HEK293 (cell line): ENCODE data around the gene ZFC3H1.

ENCODE experiments used
- BCL11B ChIP-seq: fragments of 450-650 bp; formaldehyde crosslinking; IDR thresholded peaks from 2 replicates; pipeline ENCODE4 v1.5.1; 2016; ENCODE audit warnings: low read depth, missing biosample characterization, missing genetic modification characterization
- PATZ1 ChIP-seq: fragments of 450-650 bp; formaldehyde crosslinking; IDR thresholded peaks from 2 replicates; pipeline ENCODE4 v1.5.1; 2016; ENCODE audit warnings: missing biosample characterization, missing genetic modification characterization
- PRDM6 ChIP-seq: fragments of 450-650 bp; formaldehyde crosslinking; IDR thresholded peaks from 2 replicates; pipeline ENCODE4 v1.5.1; 2017; ENCODE audit warnings: missing biosample characterization, missing genetic modification characterization
- ZBTB1 ChIP-seq: fragments of 450-650 bp; formaldehyde crosslinking; IDR thresholded peaks from 2 replicates; pipeline ENCODE4 v1.5.1; 2016; ENCODE audit warnings: missing biosample characterization, missing genetic modification characterization
- ZEB2 ChIP-seq: fragments of 450-650 bp; formaldehyde crosslinking; IDR thresholded peaks from 2 replicates; pipeline ENCODE4 v1.5.1; 2016; ENCODE audit warnings: missing biosample characterization, missing genetic modification characterization
- ZNF211 ChIP-seq: fragments of 450-650 bp; formaldehyde crosslinking; IDR thresholded peaks from 2 replicates; pipeline ENCODE4 v1.5.1; 2016; ENCODE audit warnings: low read depth, missing biosample characterization, missing genetic modification characterization
- ZNF335 ChIP-seq: fragments of 450-650 bp; formaldehyde crosslinking; conservative IDR thresholded peaks from 2 replicates; pipeline ENCODE4 v1.5.1; 2016; ENCODE audit warnings: missing biosample characterization, missing genetic modification characterization
- ZNF362 ChIP-seq: fragments of 450-650 bp; formaldehyde crosslinking; IDR thresholded peaks from 2 replicates; pipeline ENCODE4 v1.5.1; 2016; ENCODE audit warnings: missing biosample characterization, missing genetic modification characterization
- ZNF394 ChIP-seq: fragments of 450-650 bp; formaldehyde crosslinking; IDR thresholded peaks from 2 replicates; pipeline ENCODE4 v1.5.1; 2016; ENCODE audit warnings: missing biosample characterization, missing genetic modification characterization, mild to moderate bottlenecking, moderate library complexity, borderline replicate concordance
- ZNF510 ChIP-seq: fragments of 450-650 bp; formaldehyde crosslinking; IDR thresholded peaks from 2 replicates; pipeline ENCODE4 v1.5.1; 2018; ENCODE audit warnings: mild to moderate bottlenecking, missing genetic modification characterization, missing biosample characterization; ENCODE audit not compliant: insufficient replicate concordance
- ZNF571 ChIP-seq: fragments of 450-650 bp; formaldehyde crosslinking; IDR thresholded peaks from 2 replicates; pipeline ENCODE4 v1.5.0; 2017; ENCODE audit warnings: missing biosample characterization, missing genetic modification characterization
- ZNF624 ChIP-seq: fragments of 450-650 bp; formaldehyde crosslinking; IDR thresholded peaks from 2 replicates; pipeline ENCODE4 v1.5.1; 2017; ENCODE audit warnings: missing biosample characterization, missing genetic modification characterization
- ZNF654 ChIP-seq: fragments of 450-650 bp; formaldehyde crosslinking; IDR thresholded peaks from 2 replicates; pipeline ENCODE4 v1.5.1; 2016; ENCODE audit warnings: low read depth, missing biosample characterization, missing genetic modification characterization
- ZNF843 ChIP-seq: fragments of 450-650 bp; formaldehyde crosslinking; IDR thresholded peaks from 2 replicates; pipeline ENCODE4 v1.5.1; 2016; ENCODE audit warnings: missing biosample characterization, missing genetic modification characterization
- ZSCAN23 ChIP-seq: fragments of 450-650 bp; formaldehyde crosslinking; IDR thresholded peaks from 2 replicates; pipeline ENCODE4 v1.5.1; 2016; ENCODE audit warnings: missing biosample characterization, missing genetic modification characterization
- ZXDB ChIP-seq: fragments of 450-650 bp; formaldehyde crosslinking; IDR thresholded peaks from 2 replicates; pipeline ENCODE4 v1.5.1; 2016; ENCODE audit warnings: missing biosample characterization, missing genetic modification characterization
- TF ChIP-seq, protein P1 (sequence below): fragments of 450-650 bp; formaldehyde crosslinking; IDR thresholded peaks from 2 replicates; pipeline ENCODE4 v1.5.1; 2016; ENCODE audit warnings: missing biosample characterization, missing genetic modification characterization
- TF ChIP-seq, protein P2 (sequence below): fragments of 450-650 bp; formaldehyde crosslinking; IDR thresholded peaks from 2 replicates; pipeline ENCODE4 v1.5.0; 2017; ENCODE audit warnings: missing biosample characterization, missing genetic modification characterization, borderline replicate concordance
- TF ChIP-seq, protein P3 (sequence below): fragments of 450-650 bp; formaldehyde crosslinking; IDR thresholded peaks from 2 replicates; pipeline ENCODE4 v1.5.1; 2017; ENCODE audit warnings: missing biosample characterization, missing genetic modification characterization
- TF ChIP-seq, protein P4 (sequence below): fragments of 450-650 bp; formaldehyde crosslinking; IDR thresholded peaks from 2 replicates; pipeline ENCODE4 v1.5.1; 2017; ENCODE audit warnings: missing biosample characterization, missing genetic modification characterization
- TF ChIP-seq, protein P5 (sequence below): fragments of 450-650 bp; formaldehyde crosslinking; IDR thresholded peaks from 2 replicates; pipeline ENCODE4 v1.5.1; 2016; ENCODE audit warnings: missing biosample characterization, missing genetic modification characterization, low read depth
- TF ChIP-seq, protein P6 (sequence below): fragments of 450-650 bp; formaldehyde crosslinking; IDR thresholded peaks from 2 replicates; pipeline ENCODE4 v1.5.1; 2016; ENCODE audit warnings: missing biosample characterization, missing genetic modification characterization

ZFC3H1 gene

DNA sequence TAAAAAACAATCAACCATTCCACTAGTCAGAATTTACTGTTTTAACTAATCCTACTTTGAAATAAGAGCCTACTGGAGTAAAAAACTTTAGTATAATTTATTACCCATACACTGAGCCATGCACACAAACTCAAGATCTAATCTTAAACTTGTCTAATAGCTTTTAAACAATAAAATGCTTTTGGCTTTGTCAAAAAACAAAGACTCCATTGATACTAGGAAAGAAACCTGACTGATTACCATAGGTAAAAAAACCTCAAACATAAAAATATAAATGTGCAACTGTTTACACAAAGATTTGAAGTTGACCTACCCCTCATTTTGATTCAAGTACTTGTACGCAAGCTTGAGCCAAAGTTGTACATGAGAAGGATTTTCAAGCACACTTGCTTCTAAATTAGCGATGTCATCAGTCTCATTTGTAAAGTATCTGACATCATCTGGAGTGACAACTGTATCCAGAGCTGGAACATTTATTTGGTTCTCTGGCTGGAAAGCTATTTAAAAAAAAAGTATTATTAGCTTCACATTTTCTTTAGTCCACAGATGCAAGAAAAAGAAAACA lies 36.1 kb downstream of the ZFC3H1 start (continued):
- TF ChIP-seq ZXDB, result peak; percentile 89
- peak; percentile 79 for TF ChIP-seq BCL11B (tag by site-specific recombination)
- no peak for TF ChIP-seq ZNF571 (tag by site-specific recombination)
- 0 out of 2 replicates have a peak, but pooled peaks have one; percentile 21 for TF ChIP-seq ZBTB1 (tag by site-specific recombination)
- peak; percentile 43; the same call in 1 of the 2 replicates for TF ChIP-seq PATZ1 (tag by site-specific recombination)
- TF ChIP-seq PRDM6, result peak; percentile 97
- no peak; the same call in none of the 2 replicates for TF ChIP-seq ZSCAN23 (tag by site-specific recombination)
- TF ChIP-seq, protein P1, sequence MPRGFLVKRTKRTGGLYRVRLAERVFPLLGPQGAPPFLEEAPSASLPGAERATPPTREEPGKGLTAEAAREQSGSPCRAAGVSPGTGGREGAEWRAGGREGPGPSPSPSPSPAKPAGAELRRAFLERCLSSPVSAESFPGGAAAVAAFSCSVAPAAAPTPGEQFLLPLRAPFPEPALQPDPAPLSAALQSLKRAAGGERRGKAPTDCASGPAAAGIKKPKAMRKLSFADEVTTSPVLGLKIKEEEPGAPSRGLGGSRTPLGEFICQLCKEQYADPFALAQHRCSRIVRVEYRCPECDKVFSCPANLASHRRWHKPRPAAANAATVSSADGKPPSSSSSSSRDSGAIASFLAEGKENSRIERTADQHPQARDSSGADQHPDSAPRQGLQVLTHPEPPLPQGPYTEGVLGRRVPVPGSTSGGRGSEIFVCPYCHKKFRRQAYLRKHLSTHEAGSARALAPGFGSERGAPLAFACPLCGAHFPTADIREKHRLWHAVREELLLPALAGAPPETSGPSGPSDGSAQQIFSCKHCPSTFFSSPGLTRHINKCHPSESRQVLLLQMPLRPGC (tag by site-specific recombination), result peak; percentile 77
- peak; percentile 90 for TF ChIP-seq ZEB2 (tag by site-specific recombination)
- TF ChIP-seq, protein P2, sequence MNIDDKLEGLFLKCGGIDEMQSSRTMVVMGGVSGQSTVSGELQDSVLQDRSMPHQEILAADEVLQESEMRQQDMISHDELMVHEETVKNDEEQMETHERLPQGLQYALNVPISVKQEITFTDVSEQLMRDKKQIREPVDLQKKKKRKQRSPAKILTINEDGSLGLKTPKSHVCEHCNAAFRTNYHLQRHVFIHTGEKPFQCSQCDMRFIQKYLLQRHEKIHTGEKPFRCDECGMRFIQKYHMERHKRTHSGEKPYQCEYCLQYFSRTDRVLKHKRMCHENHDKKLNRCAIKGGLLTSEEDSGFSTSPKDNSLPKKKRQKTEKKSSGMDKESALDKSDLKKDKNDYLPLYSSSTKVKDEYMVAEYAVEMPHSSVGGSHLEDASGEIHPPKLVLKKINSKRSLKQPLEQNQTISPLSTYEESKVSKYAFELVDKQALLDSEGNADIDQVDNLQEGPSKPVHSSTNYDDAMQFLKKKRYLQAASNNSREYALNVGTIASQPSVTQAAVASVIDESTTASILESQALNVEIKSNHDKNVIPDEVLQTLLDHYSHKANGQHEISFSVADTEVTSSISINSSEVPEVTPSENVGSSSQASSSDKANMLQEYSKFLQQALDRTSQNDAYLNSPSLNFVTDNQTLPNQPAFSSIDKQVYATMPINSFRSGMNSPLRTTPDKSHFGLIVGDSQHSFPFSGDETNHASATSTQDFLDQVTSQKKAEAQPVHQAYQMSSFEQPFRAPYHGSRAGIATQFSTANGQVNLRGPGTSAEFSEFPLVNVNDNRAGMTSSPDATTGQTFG (tag by site-specific recombination), result no peak
- TF ChIP-seq, protein P3, sequence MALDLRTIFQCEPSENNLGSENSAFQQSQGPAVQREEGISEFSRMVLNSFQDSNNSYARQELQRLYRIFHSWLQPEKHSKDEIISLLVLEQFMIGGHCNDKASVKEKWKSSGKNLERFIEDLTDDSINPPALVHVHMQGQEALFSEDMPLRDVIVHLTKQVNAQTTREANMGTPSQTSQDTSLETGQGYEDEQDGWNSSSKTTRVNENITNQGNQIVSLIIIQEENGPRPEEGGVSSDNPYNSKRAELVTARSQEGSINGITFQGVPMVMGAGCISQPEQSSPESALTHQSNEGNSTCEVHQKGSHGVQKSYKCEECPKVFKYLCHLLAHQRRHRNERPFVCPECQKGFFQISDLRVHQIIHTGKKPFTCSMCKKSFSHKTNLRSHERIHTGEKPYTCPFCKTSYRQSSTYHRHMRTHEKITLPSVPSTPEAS (tag by site-specific recombination), result peak; percentile 42; the same call in 1 of the 2 replicates
- TF ChIP-seq ZNF843, result peak; percentile 96
- no peak for TF ChIP-seq ZNF510 (tag by site-specific recombination)
- no peak; the same call in none of the 2 replicates for TF ChIP-seq ZNF362 (tag by site-specific recombination)
- no peak for TF ChIP-seq ZNF211 (tag by site-specific recombination)
- TF ChIP-seq, protein P4, sequence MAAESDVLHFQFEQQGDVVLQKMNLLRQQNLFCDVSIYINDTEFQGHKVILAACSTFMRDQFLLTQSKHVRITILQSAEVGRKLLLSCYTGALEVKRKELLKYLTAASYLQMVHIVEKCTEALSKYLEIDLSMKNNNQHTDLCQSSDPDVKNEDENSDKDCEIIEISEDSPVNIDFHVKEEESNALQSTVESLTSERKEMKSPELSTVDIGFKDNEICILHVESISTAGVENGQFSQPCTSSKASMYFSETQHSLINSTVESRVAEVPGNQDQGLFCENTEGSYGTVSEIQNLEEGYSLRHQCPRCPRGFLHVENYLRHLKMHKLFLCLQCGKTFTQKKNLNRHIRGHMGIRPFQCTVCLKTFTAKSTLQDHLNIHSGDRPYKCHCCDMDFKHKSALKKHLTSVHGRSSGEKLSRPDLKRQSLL, result peak; percentile 40; the same call in 1 of the 2 replicates
- peak; percentile 48 for TF ChIP-seq ZNF394 (tag by site-specific recombination)
- TF ChIP-seq, protein P5, sequence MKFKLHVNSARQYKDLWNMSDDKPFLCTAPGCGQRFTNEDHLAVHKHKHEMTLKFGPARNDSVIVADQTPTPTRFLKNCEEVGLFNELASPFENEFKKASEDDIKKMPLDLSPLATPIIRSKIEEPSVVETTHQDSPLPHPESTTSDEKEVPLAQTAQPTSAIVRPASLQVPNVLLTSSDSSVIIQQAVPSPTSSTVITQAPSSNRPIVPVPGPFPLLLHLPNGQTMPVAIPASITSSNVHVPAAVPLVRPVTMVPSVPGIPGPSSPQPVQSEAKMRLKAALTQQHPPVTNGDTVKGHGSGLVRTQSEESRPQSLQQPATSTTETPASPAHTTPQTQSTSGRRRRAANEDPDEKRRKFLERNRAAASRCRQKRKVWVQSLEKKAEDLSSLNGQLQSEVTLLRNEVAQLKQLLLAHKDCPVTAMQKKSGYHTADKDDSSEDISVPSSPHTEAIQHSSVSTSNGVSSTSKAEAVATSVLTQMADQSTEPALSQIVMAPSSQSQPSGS (tag by site-specific recombination), result peak; percentile 92
- no peak for TF ChIP-seq ZNF624 (tag by site-specific recombination)
- no peak for TF ChIP-seq ZNF654
- TF ChIP-seq, protein P6, sequence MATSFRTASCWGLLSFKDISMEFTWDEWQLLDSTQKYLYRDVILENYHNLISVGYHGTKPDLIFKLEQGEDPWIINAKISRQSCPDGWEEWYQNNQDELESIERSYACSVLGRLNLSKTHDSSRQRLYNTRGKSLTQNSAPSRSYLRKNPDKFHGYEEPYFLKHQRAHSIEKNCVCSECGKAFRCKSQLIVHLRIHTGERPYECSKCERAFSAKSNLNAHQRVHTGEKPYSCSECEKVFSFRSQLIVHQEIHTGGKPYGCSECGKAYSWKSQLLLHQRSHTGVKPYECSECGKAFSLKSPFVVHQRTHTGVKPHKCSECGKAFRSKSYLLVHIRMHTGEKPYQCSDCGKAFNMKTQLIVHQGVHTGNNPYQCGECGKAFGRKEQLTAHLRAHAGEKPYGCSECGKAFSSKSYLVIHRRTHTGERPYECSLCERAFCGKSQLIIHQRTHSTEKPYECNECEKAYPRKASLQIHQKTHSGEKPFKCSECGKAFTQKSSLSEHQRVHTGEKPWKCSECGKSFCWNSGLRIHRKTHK (tag by site-specific recombination), result no peak
- no peak for TF ChIP-seq ZNF335 (tag by site-specific recombination)
